Esophagus muscularis mucosa (tissue), 4 donors: ENCODE measurements around the gene BMPR1B.
"Not testable (repeated sequence)": the region's sequence is repeated elsewhere in the genome, so short reads cannot be mapped to it uniquely, and the experiment has no call there.

ENCODE experiments used
- EP300 ChIP-seq: sonication (generic); formaldehyde crosslinking; IDR thresholded peaks from one replicate; pipeline ENCODE4 v1.6.1; 2017; ENCODE audit warnings: antibody characterized with exemption
- POLR2A ChIP-seq: fragments of 450-650 bp; IDR thresholded peaks from one replicate; pipeline ENCODE4 v1.6.1; 2017; ENCODE audit warnings: antibody characterized with exemption, moderate library complexity, mild to moderate bottlenecking, low read depth
- POLR2AphosphoS5 ChIP-seq, 2 donors: sonication (generic); formaldehyde crosslinking; IDR thresholded peaks; one replicate each; pipeline ENCODE4 v1.6.1; 2017; ENCODE audit warnings: antibody characterized with exemption in 2 of 2
- TF ChIP-seq, protein P1 (sequence below), 3 experiments: fragments of 200-600 bp in 2 of 3; fragments of 450-650 bp in 1 of 3; sonication (generic) in 2 of 3; IDR thresholded peaks; one replicate each; pipeline ENCODE4 v1.5.1; 2017 to 2019; ENCODE audit warnings: antibody characterized with exemption in 3 of 3, mild to moderate bottlenecking in 2 of 3, moderate library complexity in 1 of 3

DNA sequence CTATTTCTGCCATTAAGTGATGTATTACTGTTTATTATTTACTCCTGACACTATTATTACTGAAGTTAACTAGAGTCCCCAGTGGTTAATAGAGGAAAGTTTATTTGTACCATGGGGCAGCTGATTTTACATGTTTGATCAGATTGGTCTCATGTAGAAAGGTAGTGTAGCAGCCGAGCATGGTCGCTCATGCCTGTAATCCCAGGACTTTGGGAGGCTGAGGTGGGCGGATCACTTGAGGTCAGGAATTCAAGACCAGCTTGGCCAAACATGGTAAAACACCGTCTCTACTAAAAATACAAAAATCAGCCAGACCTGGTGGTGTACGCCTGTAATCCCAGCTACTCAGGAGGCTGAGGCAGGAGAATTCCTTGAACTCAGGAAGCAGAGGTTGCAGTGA lies 74.6 kb downstream of the BMPR1B start:
- TF ChIP-seq, protein P1, sequence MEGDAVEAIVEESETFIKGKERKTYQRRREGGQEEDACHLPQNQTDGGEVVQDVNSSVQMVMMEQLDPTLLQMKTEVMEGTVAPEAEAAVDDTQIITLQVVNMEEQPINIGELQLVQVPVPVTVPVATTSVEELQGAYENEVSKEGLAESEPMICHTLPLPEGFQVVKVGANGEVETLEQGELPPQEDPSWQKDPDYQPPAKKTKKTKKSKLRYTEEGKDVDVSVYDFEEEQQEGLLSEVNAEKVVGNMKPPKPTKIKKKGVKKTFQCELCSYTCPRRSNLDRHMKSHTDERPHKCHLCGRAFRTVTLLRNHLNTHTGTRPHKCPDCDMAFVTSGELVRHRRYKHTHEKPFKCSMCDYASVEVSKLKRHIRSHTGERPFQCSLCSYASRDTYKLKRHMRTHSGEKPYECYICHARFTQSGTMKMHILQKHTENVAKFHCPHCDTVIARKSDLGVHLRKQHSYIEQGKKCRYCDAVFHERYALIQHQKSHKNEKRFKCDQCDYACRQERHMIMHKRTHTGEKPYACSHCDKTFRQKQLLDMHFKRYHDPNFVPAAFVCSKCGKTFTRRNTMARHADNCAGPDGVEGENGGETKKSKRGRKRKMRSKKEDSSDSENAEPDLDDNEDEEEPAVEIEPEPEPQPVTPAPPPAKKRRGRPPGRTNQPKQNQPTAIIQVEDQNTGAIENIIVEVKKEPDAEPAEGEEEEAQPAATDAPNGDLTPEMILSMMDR (IDR thresholded peaks at IDR 0.05), result not testable (repeated sequence)
- not testable (repeated sequence) for TF ChIP-seq POLR2AphosphoS5 (IDR thresholded peaks at IDR 0.05); POLR2A; EP300
